HL-60 (cell line): ENCODE data around the gene SLC43A2.

Experiments used
- DNase-seq, 2 experiments: peaks; one replicate each; pipeline ENCODE4 v3.0.0-alpha.2; 2010 to 2020; ENCODE audit warnings: low read depth in 1 of 2, low spot score in 1 of 2
- H3K27ac ChIP-seq: fragments of 250-450 bp; sonication (Bioruptor Pico); replicated peaks from 2 replicates; pipeline ENCODE4 v1.5.1; 2020; ENCODE audit warnings: mild to moderate bottlenecking, moderate library complexity
- H3K27me3 ChIP-seq: fragments of 250-450 bp; sonication (Bioruptor Pico); 2 replicates; pipeline ENCODE4 v1.5.1; 2021; ENCODE audit warnings: mild to moderate bottlenecking, moderate library complexity; ENCODE audit not compliant: insufficient read depth, poor library complexity, severe bottlenecking
- H3K4me3 ChIP-seq: replicated peaks from 2 replicates; pipeline ENCODE4 v1.5.1; 2011; ENCODE audit warnings: mild to moderate bottlenecking, control low read depth, low read length; ENCODE audit not compliant: insufficient read depth
- GABPA ChIP-seq: IDR thresholded peaks from 2 replicates; pipeline ENCODE4 v1.6.1; 2012; ENCODE audit warnings: low read depth
- POLR2AphosphoS5 ChIP-seq: IDR thresholded peaks from 2 replicates; pipeline ENCODE4 v1.6.1; 2012; ENCODE audit warnings: low read depth
- REST ChIP-seq: IDR thresholded peaks from 2 replicates; pipeline ENCODE4 v1.6.1; 2012; ENCODE audit warnings: low read depth; ENCODE audit not compliant: insufficient replicate concordance
- SPI1 ChIP-seq: IDR thresholded peaks from 2 replicates; pipeline ENCODE4 v1.6.1; 2012; ENCODE audit warnings: low read depth, mild to moderate bottlenecking, borderline replicate concordance
- TF ChIP-seq, protein P1 (sequence below): IDR thresholded peaks from one replicate; pipeline ENCODE4 v1.5.1; 2011; ENCODE audit warnings: low read length, control low read depth, inconsistent platforms; ENCODE audit not compliant: insufficient read depth

Gene SLC43A2

GRCh38 chr17:1643293-1643998 is 14.8 kb upstream of the SLC43A2 start:
- Histone ChIP-seq H3K4me3 (peak overlapping the region; percentile 29; the same call in 1 of the 2 replicates), H3K27me3 (no peaks in the 10 kb centered on the region), H3K27ac (no peak overlapping the region)
- TF ChIP-seq POLR2AphosphoS5 (no peak), GABPA (no peak), SPI1 (no peak), REST (no peak)
- TF ChIP-seq, protein P1, sequence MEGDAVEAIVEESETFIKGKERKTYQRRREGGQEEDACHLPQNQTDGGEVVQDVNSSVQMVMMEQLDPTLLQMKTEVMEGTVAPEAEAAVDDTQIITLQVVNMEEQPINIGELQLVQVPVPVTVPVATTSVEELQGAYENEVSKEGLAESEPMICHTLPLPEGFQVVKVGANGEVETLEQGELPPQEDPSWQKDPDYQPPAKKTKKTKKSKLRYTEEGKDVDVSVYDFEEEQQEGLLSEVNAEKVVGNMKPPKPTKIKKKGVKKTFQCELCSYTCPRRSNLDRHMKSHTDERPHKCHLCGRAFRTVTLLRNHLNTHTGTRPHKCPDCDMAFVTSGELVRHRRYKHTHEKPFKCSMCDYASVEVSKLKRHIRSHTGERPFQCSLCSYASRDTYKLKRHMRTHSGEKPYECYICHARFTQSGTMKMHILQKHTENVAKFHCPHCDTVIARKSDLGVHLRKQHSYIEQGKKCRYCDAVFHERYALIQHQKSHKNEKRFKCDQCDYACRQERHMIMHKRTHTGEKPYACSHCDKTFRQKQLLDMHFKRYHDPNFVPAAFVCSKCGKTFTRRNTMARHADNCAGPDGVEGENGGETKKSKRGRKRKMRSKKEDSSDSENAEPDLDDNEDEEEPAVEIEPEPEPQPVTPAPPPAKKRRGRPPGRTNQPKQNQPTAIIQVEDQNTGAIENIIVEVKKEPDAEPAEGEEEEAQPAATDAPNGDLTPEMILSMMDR = no peak
- DNase-seq = peak in 1 of 2 experiments; percentile 8

DNA sequence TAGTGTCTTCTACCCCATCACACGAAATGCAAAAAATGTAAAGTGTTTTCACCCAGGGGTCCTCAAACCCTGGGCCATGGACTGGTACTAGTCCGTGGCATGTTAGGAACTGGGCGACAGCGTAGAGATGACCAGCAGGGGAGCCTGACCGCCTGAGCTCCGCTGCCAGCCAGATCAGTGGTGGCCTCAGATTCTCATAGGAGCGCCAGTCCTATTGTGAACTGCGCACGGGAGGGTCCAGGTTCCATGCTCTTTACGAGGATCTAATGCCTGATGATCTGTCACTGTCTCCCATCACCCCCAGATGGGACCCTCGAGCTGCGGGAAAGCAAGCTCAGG is 12.4 kb upstream of the SLC43A2 start:
- TF ChIP-seq, protein P1 = no peak
- no peak for TF ChIP-seq SPI1
- no peak for TF ChIP-seq POLR2AphosphoS5
- no peak for TF ChIP-seq GABPA
- no peak for TF ChIP-seq REST
- no peak overlapping the region for H3K4me3 ChIP-seq
- no peaks in the 10 kb centered on the region for H3K27me3 ChIP-seq
- no peak overlapping the region for H3K27ac ChIP-seq
- no peak for DNase-seq

DNA sequence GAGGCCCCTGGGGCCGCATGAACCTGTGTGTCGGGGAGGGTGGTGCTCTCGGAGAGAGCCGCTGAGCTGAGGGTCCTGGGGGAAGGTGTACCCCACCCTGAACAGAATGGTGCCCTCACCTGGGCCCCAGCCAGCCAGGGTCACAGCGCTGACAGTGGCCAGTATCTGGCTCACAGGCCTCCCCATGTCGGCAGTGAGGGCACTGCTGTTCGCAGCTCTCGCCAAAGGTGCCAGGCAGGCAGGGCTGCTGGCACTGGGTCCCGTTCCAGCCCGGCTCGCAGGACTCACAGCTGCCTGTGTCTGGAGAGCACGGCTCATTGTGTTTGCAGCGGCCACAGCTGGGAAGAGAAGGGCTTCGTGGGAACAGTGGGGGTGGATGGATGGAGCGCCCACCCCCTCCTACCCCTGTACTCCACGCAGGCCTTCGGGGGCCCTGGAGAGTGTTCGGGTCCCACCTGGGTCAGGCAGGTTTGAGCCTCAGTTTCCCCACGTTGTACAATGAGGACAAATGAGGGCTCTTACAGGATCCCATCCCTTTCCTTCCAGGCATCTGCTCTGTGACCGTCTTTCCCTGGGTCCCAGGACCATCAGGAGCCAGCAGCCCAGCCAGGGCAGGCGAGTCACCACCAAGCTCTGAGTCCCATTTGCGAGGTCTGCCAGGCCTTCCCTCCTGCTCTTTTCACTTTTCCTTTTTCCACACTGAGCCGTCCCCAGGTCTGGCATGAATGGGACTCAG is 11.9 kb upstream of the SLC43A2 start:
- no peak for TF ChIP-seq POLR2AphosphoS5
- no peak for TF ChIP-seq SPI1
- TF ChIP-seq, protein P1 = no peak
- TF ChIP-seq REST = no peak
- TF ChIP-seq GABPA = no peak
- DNase-seq = no peak
- H3K27ac ChIP-seq = no peak overlapping the region
- H3K27me3 ChIP-seq = no peaks in the 10 kb centered on the region
- no peak overlapping the region for H3K4me3 ChIP-seq
